SH-SY5Y (cell line): Measurements from ENCODE around the gene NCDN.

Source experiments
- GATA2 ChIP-seq: IDR thresholded peaks from 2 replicates; pipeline ENCODE4 v1.6.1; 2011; ENCODE audit warnings: mild to moderate bottlenecking, low read depth, low read length
- GATA3 ChIP-seq: IDR thresholded peaks from 2 replicates; pipeline ENCODE4 v1.6.1; 2011; ENCODE audit warnings: low read depth, mild to moderate bottlenecking, low read length, moderate library complexity

DNA sequence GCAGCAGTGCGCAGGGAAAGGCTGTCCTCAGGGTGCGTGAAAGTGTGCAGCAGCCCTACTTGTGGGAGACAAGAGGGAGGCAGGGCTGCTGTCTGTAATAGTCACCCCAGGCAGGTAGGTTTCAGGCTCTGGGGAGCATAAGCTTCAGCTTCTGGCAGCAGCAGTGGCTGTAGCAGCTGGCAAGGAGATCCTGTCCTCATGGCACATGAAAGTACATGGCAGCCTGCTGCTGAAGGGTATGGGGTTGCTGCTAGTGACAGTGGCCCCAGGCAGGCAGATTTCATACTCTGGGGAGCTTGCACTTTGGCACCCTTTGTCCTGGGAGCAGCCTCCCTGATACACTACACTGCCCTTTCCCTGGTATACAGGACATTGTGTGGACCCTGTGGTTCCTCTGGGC is 26.7 kb upstream of the NCDN start:
- TF ChIP-seq GATA2 (no peak), GATA3 (no peak)
